H1 (cell line): ENCODE data around the gene GPRC6A. TPM values are rescaled to one million over a fixed set of nuclear protein-coding genes. Genes with fewer than 3 reads are reported as not detected.

Experiments
- BRCA1 ChIP-seq: IDR thresholded peaks from 2 replicates; pipeline ENCODE4 v1.6.1; 2012; ENCODE audit warnings: low read depth, low read length, improper control_type of control experiment
- CEBPB ChIP-seq: IDR thresholded peaks from 2 replicates; pipeline ENCODE4 v1.6.1; 2012; ENCODE audit warnings: low read depth, low read length
- KDM5A ChIP-seq: fragments of 200-600 bp; IDR thresholded peaks from 2 replicates; pipeline ENCODE4 v1.7.1; 2012; ENCODE audit warnings: mild to moderate bottlenecking, low read length, inconsistent platforms, mixed read lengths
- PHF8 ChIP-seq: fragments of 200-600 bp; sonication (generic); conservative IDR thresholded peaks from 2 replicates; pipeline ENCODE4 v1.7.1; 2012; ENCODE audit warnings: low read depth, mild to moderate bottlenecking, inconsistent platforms, low read length, moderate library complexity
- POU5F1 ChIP-seq: IDR thresholded peaks from 2 replicates; pipeline ENCODE4 v1.6.1; 2011; ENCODE audit warnings: low read depth, mild to moderate bottlenecking, low read length, moderate library complexity
- SAP30 ChIP-seq: fragments of 300-600 bp; sonication (generic); IDR thresholded peaks from 2 replicates; pipeline ENCODE4 v1.7.1; 2012; ENCODE audit warnings: low read length, moderate library complexity, mild to moderate bottlenecking, inconsistent platforms; ENCODE audit not compliant: insufficient read depth, insufficient replicate concordance
- SIX5 ChIP-seq: IDR thresholded peaks from 2 replicates; pipeline ENCODE4 v1.6.1; 2011; ENCODE audit warnings: mild to moderate bottlenecking, low read depth, low read length
- polyA plus RNA-seq, 7 experiments: library from polyadenylated mRNA; depleted of rRNA in 3 of 7; stranded (reverse) in 5 of 7; unstranded in 2 of 7; fragments of >200 nt in 5 of 7; fragments of 200-250 nt in 2 of 7; gene quantifications; 1 replicate in 5 of 7; 2 replicates in 1 of 7; 4 replicates in 1 of 7; pipeline versions ENCODE4 v1.2.1 to v1.2.3, GENCODE V29; 2011 to 2013; ENCODE audit warnings: missing spikeins in 2 of 7, mixed read lengths in 2 of 7
- total RNA-seq: library from RNA; stranded (reverse); fragmentation: NEBNext Ultra II Directional; extraction: Animal tissue kit (Norgen Biotek cat#: 25700); gene quantifications from 2 replicates; pipeline ENCODE4 v1.2.1, GENCODE V29; 2021

Gene GPRC6A
- total and polyA plus RNA-seq, 2 of the 8 experiments (the other 6 are each of a cell fraction or from before 2014, with no cell fraction given), result 0.09 to 0.22 TPM

DNA sequence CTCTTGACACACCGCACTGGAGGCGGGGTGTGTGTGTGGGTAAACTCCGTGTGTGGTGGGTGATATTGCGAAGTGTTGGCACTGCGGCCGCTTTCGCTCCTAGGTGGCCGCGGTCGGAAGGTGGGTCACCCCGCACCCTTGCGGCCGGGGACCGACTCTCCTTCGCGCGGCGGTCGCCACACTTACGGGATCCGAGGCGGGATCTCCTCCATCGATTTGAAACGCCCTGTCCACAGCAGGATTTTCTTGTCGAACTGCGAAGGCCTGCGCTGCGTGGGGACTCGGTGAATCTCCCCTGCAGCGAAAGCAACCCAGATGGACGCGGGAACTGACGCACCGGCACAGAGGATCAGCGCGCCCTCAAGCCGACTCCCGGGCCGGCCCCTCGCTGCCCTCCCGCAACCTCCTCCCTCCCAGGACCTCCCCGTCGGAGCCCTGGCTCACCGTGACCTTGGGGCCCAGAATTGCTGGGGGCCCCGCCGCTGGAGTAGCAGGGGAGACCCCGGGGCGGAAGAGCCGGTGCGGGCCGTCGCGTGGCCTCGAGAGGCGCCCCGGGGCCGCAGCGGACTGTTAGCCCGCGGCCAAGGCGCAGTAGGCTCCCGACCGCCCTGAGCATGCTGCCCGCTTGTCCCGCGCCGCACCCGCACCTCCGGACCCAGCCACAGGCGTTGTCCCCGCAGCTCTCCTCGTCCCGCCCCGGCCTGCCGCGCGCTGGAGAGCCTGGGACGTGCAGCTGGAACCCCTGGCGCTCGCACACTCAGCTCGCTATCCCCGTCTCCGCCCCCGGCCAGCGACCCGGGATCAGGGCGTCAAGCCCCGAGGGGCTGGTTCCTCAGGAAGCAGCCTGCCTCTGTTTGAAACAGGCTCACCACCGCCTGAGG is 63.7 kb downstream of the GPRC6A start, which contains the start of gene FAM162B (continued):
- 0 out of 2 replicates have a peak, but pooled peaks have one; percentile 32 for TF ChIP-seq PHF8
- no peak for TF ChIP-seq SIX5
- no peak for TF ChIP-seq SAP30
- TF ChIP-seq POU5F1, result no peak
- no peak for TF ChIP-seq KDM5A
- no peak for TF ChIP-seq BRCA1
- TF ChIP-seq CEBPB, result no peak
